GM23338 (cell line): ENCODE data around the gene IMMP1L. TPM values are rescaled to one million over a fixed set of nuclear protein-coding genes. Genes with fewer than 3 reads are reported as not detected.
A peak's percentile ranks its signal among the peaks of the same experiment; 100 is the strongest.

Experiments used
- ATAC-seq: fragments of 200-7000 bp; cut with Tn5 transposase; 3 replicates; pipeline ENCODE4 v1.9.1; 2020
- DNase-seq: peaks from one replicate; pipeline ENCODE4 v3.0.0-alpha.2; 2015; ENCODE audit warnings: low spot score
- H2AFZ ChIP-seq: fragments of 200-600 bp; sonication (generic); 2 replicates; pipeline ENCODE4 v1.8.0; 2016; ENCODE audit warnings: antibody characterized with exemption, mild to moderate bottlenecking, moderate library complexity
- H3F3A ChIP-seq: fragments of 200-600 bp; sonication (generic); replicated peaks from 2 replicates; pipeline ENCODE4 v1.8.0; 2017; ENCODE audit warnings: antibody characterized with exemption, mixed run types, low read depth
- H3K27ac ChIP-seq: fragments of 200-600 bp; sonication (generic); 2 replicates; pipeline ENCODE4 v1.6.1; 2016; ENCODE audit warnings: low read depth
- H3K27me3 ChIP-seq: fragments of 200-600 bp; sonication (generic); 2 replicates; pipeline ENCODE4 v1.8.0; 2016; ENCODE audit warnings: mild to moderate bottlenecking, mixed run types, moderate library complexity; ENCODE audit not compliant: insufficient read depth
- H3K36me3 ChIP-seq: fragments of 200-600 bp; sonication (generic); 2 replicates; pipeline ENCODE4 v1.8.0; 2016; ENCODE audit warnings: mild to moderate bottlenecking; ENCODE audit not compliant: insufficient read depth
- H3K4me1 ChIP-seq: fragments of 200-600 bp; sonication (generic); 2 replicates; pipeline ENCODE4 v1.8.0; 2016; ENCODE audit warnings: mild to moderate bottlenecking, moderate library complexity; ENCODE audit not compliant: insufficient read depth
- H3K4me2 ChIP-seq: fragments of 200-600 bp; sonication (generic); 2 replicates; pipeline ENCODE4 v1.7.1; 2017; ENCODE audit warnings: mixed run types
- H3K4me3 ChIP-seq: fragments of 200-600 bp; sonication (generic); 2 replicates; pipeline ENCODE4 v1.6.1; 2016; ENCODE audit warnings: mixed run types
- H3K79me2 ChIP-seq: fragments of 200-600 bp; sonication (generic); replicated peaks from 2 replicates; pipeline ENCODE4 v1.8.0; 2017; ENCODE audit warnings: mild to moderate bottlenecking; ENCODE audit not compliant: insufficient read depth
- H3K9me2 ChIP-seq: fragments of 200-600 bp; sonication (generic); 2 replicates; pipeline ENCODE4 v1.8.0; 2017; ENCODE audit not compliant: insufficient read depth
- H4K20me1 ChIP-seq: fragments of 200-600 bp; sonication (generic); replicated peaks from 2 replicates; pipeline ENCODE4 v1.8.0; 2017; ENCODE audit warnings: mild to moderate bottlenecking; ENCODE audit not compliant: insufficient read depth
- H3K27ac Mint-ChIP-seq: 2 replicates; pipeline ENCODE4 v1.8.0; 2020; ENCODE audit warnings: inconsistent platforms, mild to moderate bottlenecking, moderate library complexity, mixed read lengths
- H3K27me3 Mint-ChIP-seq: 3 replicates; pipeline ENCODE4 v1.8.0; 2022; ENCODE audit warnings: low read depth, mild to moderate bottlenecking, moderate library complexity, mixed read lengths, inconsistent platforms; ENCODE audit not compliant: insufficient read depth, poor library complexity
- H3K36me3 Mint-ChIP-seq: 3 replicates; pipeline ENCODE4 v1.8.0; 2021; ENCODE audit warnings: low read depth, mild to moderate bottlenecking, inconsistent platforms, moderate library complexity, mixed read lengths
- H3K4me1 Mint-ChIP-seq: 3 replicates; pipeline ENCODE4 v1.8.0; 2020; ENCODE audit warnings: mild to moderate bottlenecking, inconsistent platforms, mixed read lengths
- H3K4me3 Mint-ChIP-seq: 3 replicates; pipeline ENCODE4 v1.8.0; 2021; ENCODE audit warnings: moderate library complexity, mild to moderate bottlenecking, inconsistent platforms, mixed read lengths
- H3K9me3 Mint-ChIP-seq: 3 replicates; pipeline ENCODE4 v1.8.0; 2020; ENCODE audit warnings: moderate library complexity, mild to moderate bottlenecking, inconsistent platforms, mixed read lengths
- CREB1 ChIP-seq: fragments of 250-450 bp; sonication (Bioruptor Pico); IDR thresholded peaks from 2 replicates; pipeline ENCODE4 v1.5.0; 2020; ENCODE audit warnings: low read depth, mild to moderate bottlenecking, moderate library complexity
- EZH2 ChIP-seq: fragments of 200-600 bp; sonication (generic); IDR thresholded peaks from one replicate; pipeline ENCODE4 v1.8.0; 2017; ENCODE audit warnings: antibody characterized with exemption, mild to moderate bottlenecking, low read depth; ENCODE audit not compliant: unreplicated experiment
- EZH2phosphoT487 ChIP-seq: fragments of 200-600 bp; sonication (generic); IDR thresholded peaks from one replicate; pipeline ENCODE4 v1.8.1; 2018; ENCODE audit warnings: antibody characterized with exemption; ENCODE audit not compliant: unreplicated experiment
- JUNB ChIP-seq: IDR thresholded peaks from one replicate; pipeline ENCODE4 v1.6.1; 2016; ENCODE audit warnings: antibody characterized with exemption; ENCODE audit not compliant: unreplicated experiment
- NANOG ChIP-seq: IDR thresholded peaks from 2 replicates; pipeline ENCODE4 v1.6.1; 2016; ENCODE audit warnings: antibody characterized with exemption, borderline replicate concordance
- STAT1 ChIP-seq: IDR thresholded peaks from one replicate; pipeline ENCODE4 v1.6.1; 2016; ENCODE audit warnings: antibody characterized with exemption; ENCODE audit not compliant: unreplicated experiment
- ZNF114 ChIP-seq: fragments of 250-450 bp; sonication (Bioruptor Pico); IDR thresholded peaks from 2 replicates; pipeline ENCODE4 v1.5.0; 2020; ENCODE audit warnings: mild to moderate bottlenecking, moderate library complexity
- ZNF331 ChIP-seq: fragments of 250-450 bp; sonication (Bioruptor Pico); IDR thresholded peaks from 2 replicates; pipeline ENCODE4 v1.5.0; 2020; ENCODE audit warnings: low read depth, mild to moderate bottlenecking, moderate library complexity
- long read RNA-seq: library from polyadenylated mRNA; unstranded; transcript quantifications from one replicate; pipeline ENCODE4 v2.0.0, GENCODE V29; 2020; ENCODE audit not compliant: unreplicated experiment
- polyA plus RNA-seq: library from polyadenylated mRNA; unstranded; fragments of >200 nt; fragmentation: Nextera tagmentation; extraction: Ambion mirVana; gene quantifications from 2 replicates; pipeline ENCODE4 v1.2.1, GENCODE V29; 2016
- total RNA-seq: library from RNA; depleted of rRNA; stranded (reverse); fragments of >200 nt; shearing (Covaris generic); gene quantifications from 2 replicates; pipeline ENCODE4 v1.2.3, GENCODE V29; 2014; rRNA removed
- TF ChIP-seq, protein P1 (sequence below), 2 experiments: fragments of 200-600 bp in 1 of 2; sonication (generic) in 1 of 2; conservative IDR thresholded peaks; 2 replicates each; pipeline versions ENCODE4 v1.5.1 to v1.6.1; 2016 to 2017; ENCODE audit warnings: antibody characterized with exemption in 2 of 2, low read depth in 2 of 2, mild to moderate bottlenecking in 2 of 2, moderate library complexity in 1 of 2
- TF ChIP-seq, protein P2 (sequence below): fragments of 250-450 bp; sonication (Bioruptor Pico); IDR thresholded peaks from 2 replicates; pipeline ENCODE4 v1.5.0; 2020; ENCODE audit warnings: mild to moderate bottlenecking, moderate library complexity
- TF ChIP-seq, protein P3 (sequence below): IDR thresholded peaks from 2 replicates; pipeline ENCODE4 v1.6.1; 2016; ENCODE audit warnings: antibody characterized with exemption

The IMMP1L gene, protein sequence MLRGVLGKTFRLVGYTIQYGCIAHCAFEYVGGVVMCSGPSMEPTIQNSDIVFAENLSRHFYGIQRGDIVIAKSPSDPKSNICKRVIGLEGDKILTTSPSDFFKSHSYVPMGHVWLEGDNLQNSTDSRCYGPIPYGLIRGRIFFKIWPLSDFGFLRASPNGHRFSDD
- total RNA-seq (23.9 and 43.3 TPM in 2 replicates), polyA plus RNA-seq (154 and 160 TPM in 2 replicates)
- long read RNA-seq, transcript IMMP1L-213 (3 exons, 314 nt) = major isoform, 5 of 17 reads
- long read RNA-seq, partial matches to known transcripts = 1 of 17 reads
- long read RNA-seq, other reads (novel, unspliced or antisense) = 6 of 17 reads

DNA sequence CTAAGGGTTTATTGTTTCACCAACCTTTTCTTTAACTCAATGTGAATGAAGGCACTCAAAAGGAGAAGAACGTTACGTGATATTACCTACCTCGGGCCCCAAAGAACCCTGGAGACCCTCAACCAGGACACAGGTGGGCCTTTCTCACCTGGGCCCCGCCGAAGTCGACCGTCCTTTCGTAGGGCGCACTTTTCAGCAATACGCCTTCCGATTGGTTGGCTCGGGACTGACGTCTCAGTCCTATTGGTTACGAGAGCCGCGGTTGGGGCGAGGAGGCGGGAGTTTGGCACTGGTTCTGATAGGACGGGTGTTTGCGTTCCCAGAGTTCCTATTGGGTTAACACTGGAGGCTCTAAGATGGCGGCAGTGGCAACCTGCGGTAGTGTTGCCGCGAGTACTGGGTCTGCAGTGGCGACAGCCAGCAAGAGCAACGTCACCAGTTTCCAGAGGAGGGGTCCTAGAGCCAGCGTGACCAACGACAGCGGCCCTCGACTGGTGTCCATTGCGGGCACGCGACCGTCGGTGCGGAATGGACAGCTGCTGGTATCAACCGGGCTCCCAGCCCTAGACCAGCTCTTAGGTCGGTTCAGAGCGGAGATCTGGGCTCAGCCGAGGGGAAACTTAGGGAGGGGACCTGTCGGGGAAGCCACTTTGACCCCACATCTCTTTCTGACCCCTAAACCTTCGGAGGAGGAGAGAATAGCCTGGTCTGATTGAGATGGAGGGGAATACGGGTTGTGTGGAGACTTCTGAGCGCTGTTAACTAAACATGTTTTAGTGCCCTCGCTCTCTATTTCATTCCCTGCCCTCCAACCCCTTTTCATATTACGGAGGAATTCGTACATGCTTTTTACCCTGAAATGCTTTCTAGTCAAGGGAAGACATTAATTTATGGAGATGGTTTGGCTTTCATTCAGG is at the start of gene IMMP1L, which contains the start of gene ELP4:
Gene IMMP1L (minus strand): TSS at position 194 of the 917 bp plus-strand sequence. CDS start 46,346 bp downstream, outside the sequence.
Gene ELP4 (plus strand): TSS at position 339 of the 917 bp plus-strand sequence. CDS start 18 bp downstream, at position 357.
- Mint-ChIP-seq H3K9me3 (no peaks in the 10 kb centered on the region), H3K4me1 (peaks cover 11% of the 10 kb centered on the region; the same call in 2 of the 3 replicates), H3K27me3 (peaks cover 2% of the 10 kb centered on the region), H3K27ac (peak within 1 kb of the TSS; percentile 99), H3K4me3 (peak within 1 kb of the TSS; percentile 97), H3K36me3 (0 out of 3 replicates have a peak, but pooled peaks cover 2% of the 10 kb centered on the region)
- ATAC-seq (peak; percentile 99), DNase-seq (peak; percentile 100)
- H3K27me3 ChIP-seq = no peaks in the 10 kb centered on the region
- H3K36me3 ChIP-seq = no peaks in the 10 kb centered on the region
- H3K4me2 ChIP-seq = peak within 1 kb of the TSS; percentile 85
- no peaks in the 10 kb centered on the region for H3K9me2 ChIP-seq
- peaks cover 15% of the 10 kb centered on the region for H3K4me1 ChIP-seq
- H3K79me2 ChIP-seq = peaks cover 75% of the 10 kb centered on the region
- H3K4me3 ChIP-seq = peak within 1 kb of the TSS; percentile 66
- no peaks in the 10 kb centered on the region for H3F3A ChIP-seq
- H4K20me1 ChIP-seq = no peaks in the 10 kb centered on the region
- H3K27ac ChIP-seq = peak within 1 kb of the TSS; percentile 75
- peak within 1 kb of the TSS; percentile 67 for H2AFZ ChIP-seq
- no peak for TF ChIP-seq JUNB
- no peak for TF ChIP-seq EZH2phosphoT487
- TF ChIP-seq, protein P1, sequence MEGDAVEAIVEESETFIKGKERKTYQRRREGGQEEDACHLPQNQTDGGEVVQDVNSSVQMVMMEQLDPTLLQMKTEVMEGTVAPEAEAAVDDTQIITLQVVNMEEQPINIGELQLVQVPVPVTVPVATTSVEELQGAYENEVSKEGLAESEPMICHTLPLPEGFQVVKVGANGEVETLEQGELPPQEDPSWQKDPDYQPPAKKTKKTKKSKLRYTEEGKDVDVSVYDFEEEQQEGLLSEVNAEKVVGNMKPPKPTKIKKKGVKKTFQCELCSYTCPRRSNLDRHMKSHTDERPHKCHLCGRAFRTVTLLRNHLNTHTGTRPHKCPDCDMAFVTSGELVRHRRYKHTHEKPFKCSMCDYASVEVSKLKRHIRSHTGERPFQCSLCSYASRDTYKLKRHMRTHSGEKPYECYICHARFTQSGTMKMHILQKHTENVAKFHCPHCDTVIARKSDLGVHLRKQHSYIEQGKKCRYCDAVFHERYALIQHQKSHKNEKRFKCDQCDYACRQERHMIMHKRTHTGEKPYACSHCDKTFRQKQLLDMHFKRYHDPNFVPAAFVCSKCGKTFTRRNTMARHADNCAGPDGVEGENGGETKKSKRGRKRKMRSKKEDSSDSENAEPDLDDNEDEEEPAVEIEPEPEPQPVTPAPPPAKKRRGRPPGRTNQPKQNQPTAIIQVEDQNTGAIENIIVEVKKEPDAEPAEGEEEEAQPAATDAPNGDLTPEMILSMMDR (conservative IDR thresholded peaks at IDR 0.05; ENCODE audit: low read depth in 2 of 2) = no peak
- TF ChIP-seq STAT1 = no peak
- no peak for TF ChIP-seq EZH2
- TF ChIP-seq, protein P2, sequence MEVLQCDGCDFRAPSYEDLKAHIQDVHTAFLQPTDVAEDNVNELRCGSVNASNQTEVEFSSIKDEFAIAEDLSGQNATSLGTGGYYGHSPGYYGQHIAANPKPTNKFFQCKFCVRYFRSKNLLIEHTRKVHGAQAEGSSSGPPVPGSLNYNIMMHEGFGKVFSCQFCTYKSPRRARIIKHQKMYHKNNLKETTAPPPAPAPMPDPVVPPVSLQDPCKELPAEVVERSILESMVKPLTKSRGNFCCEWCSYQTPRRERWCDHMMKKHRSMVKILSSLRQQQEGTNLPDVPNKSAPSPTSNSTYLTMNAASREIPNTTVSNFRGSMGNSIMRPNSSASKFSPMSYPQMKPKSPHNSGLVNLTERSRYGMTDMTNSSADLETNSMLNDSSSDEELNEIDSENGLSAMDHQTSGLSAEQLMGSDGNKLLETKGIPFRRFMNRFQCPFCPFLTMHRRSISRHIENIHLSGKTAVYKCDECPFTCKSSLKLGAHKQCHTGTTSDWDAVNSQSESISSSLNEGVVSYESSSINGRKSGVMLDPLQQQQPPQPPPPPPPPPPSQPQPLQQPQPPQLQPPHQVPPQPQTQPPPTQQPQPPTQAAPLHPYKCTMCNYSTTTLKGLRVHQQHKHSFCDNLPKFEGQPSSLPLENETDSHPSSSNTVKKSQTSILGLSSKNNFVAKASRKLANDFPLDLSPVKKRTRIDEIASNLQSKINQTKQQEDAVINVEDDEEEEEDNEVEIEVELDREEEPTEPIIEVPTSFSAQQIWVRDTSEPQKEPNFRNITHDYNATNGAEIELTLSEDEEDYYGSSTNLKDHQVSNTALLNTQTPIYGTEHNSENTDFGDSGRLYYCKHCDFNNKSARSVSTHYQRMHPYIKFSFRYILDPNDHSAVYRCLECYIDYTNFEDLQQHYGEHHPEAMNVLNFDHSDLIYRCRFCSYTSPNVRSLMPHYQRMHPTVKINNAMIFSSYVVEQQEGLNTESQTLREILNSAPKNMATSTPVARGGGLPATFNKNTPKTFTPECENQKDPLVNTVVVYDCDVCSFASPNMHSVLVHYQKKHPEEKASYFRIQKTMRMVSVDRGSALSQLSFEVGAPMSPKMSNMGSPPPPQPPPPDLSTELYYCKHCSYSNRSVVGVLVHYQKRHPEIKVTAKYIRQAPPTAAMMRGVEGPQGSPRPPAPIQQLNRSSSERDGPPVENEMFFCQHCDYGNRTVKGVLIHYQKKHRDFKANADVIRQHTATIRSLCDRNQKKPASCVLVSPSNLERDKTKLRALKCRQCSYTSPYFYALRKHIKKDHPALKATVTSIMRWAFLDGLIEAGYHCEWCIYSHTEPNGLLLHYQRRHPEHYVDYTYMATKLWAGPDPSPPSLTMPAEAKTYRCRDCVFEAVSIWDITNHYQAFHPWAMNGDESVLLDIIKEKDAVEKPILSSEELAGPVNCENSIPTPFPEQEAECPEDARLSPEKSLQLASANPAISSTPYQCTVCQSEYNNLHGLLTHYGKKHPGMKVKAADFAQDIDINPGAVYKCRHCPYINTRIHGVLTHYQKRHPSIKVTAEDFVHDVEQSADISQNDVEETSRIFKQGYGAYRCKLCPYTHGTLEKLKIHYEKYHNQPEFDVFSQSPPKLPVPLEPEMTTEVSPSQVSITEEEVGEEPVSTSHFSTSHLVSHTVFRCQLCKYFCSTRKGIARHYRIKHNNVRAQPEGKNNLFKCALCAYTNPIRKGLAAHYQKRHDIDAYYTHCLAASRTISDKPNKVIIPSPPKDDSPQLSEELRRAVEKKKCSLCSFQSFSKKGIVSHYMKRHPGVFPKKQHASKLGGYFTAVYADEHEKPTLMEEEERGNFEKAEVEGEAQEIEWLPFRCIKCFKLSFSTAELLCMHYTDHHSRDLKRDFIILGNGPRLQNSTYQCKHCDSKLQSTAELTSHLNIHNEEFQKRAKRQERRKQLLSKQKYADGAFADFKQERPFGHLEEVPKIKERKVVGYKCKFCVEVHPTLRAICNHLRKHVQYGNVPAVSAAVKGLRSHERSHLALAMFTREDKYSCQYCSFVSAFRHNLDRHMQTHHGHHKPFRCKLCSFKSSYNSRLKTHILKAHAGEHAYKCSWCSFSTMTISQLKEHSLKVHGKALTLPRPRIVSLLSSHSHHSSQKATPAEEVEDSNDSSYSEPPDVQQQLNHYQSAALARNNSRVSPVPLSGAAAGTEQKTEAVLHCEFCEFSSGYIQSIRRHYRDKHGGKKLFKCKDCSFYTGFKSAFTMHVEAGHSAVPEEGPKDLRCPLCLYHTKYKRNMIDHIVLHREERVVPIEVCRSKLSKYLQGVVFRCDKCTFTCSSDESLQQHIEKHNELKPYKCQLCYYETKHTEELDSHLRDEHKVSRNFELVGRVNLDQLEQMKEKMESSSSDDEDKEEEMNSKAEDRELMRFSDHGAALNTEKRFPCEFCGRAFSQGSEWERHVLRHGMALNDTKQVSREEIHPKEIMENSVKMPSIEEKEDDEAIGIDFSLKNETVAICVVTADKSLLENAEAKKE = no peak
- no peak for TF ChIP-seq ZNF331
- TF ChIP-seq ZNF114 (CRISPR knock-in tag) = no peak
- TF ChIP-seq NANOG = no peak
- TF ChIP-seq, protein P3, sequence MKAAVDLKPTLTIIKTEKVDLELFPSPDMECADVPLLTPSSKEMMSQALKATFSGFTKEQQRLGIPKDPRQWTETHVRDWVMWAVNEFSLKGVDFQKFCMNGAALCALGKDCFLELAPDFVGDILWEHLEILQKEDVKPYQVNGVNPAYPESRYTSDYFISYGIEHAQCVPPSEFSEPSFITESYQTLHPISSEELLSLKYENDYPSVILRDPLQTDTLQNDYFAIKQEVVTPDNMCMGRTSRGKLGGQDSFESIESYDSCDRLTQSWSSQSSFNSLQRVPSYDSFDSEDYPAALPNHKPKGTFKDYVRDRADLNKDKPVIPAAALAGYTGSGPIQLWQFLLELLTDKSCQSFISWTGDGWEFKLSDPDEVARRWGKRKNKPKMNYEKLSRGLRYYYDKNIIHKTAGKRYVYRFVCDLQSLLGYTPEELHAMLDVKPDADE = peak; percentile 58; the same call in 1 of the 2 replicates
- peak; percentile 81 for TF ChIP-seq CREB1 (CRISPR knock-in tag)
